GM12892 (cell line): ENCODE results near the gene CRYBG1.

Source experiments
- POLR2A ChIP-seq: IDR thresholded peaks from 2 replicates; pipeline ENCODE4 v1.6.1; 2011; ENCODE audit warnings: low read depth, low read length, control low read depth
- POLR2AphosphoS5 ChIP-seq: IDR thresholded peaks from 2 replicates; pipeline ENCODE4 v1.6.1; 2011; ENCODE audit warnings: low read depth, low read length, control low read depth
- TAF1 ChIP-seq: IDR thresholded peaks from 2 replicates; pipeline ENCODE4 v1.6.1; 2011; ENCODE audit warnings: low read depth, mild to moderate bottlenecking, control low read depth, low read length, borderline replicate concordance

DNA sequence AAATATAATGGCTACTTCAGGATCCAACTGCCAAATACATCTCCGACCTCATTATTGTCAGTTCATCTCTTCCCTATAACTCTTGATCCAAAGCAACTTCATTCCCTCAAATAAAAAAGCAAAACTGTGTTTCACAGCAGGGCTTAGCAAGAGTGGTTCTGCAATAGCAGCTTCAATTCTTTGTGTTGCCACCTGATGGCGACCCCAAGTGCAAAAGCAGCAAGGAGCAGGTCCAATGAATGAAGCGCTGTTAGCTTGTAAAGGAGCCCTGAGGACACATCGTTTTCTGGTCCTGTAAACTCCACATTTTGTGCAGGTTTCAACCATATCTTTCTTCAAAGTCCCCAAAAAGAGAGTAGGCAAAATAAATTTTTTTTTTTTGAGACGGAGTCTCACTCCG, 249.2 kb downstream of the CRYBG1 start:
- TF ChIP-seq POLR2AphosphoS5: no peak
- TF ChIP-seq TAF1: no peak
- no peak for TF ChIP-seq POLR2A
